ENCODE data around the gene CDH22. TPM values are rescaled to one million over a fixed set of nuclear protein-coding genes. Genes with fewer than 3 reads are reported as not detected.

CDH22 gene
- total and polyA plus RNA-seq, 5 experiments from 2014 or later = not detected

GRCh38 chr20:46279103-46279502, 29.2 kb downstream of the CDH22 start:
- H3K4me1 Mint-ChIP-seq = peaks cover 0 to 2% (median 0%) of the 10 kb centered on the region in 4 donors
- DNase-seq (no peak), ATAC-seq (no peak)
- H3K4me3 Mint-ChIP-seq = no peak overlapping the region
- no peak overlapping the region for H3K27ac Mint-ChIP-seq
- peaks cover 0 to 13% (median 4%) of the 10 kb centered on the region in 9 donors for H3K9me3 Mint-ChIP-seq
- H3K36me3 Mint-ChIP-seq = peaks cover 0 to 6% (median 0%) of the 10 kb centered on the region in 3 donors
- POLR2A ChIA-PET = no interaction called here
- peaks cover 41 to 83% (median 66%) of the 10 kb centered on the region in 5 donors for H3K27me3 Mint-ChIP-seq

DNA sequence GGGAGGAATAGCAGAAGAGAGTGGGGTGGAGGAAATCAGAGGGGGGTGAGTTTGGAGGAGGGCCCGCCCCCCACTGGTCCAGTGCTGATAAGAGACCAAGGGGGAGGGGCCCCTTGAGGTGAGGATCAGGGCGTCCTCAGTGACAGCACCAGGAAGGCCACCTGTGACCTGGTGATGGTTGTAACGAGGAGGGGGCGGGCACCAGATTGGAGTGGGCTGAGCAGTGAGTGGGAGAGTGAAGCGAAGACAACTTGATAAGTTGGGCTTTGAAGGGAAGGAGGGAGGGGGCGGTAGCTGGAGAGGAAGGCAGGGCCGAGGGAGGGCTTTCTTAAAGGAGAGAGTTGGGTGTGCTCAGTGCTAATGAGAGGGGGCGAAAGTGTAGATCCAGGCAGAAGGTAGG, 30.7 kb downstream of the CDH22 start:
- DNase-seq (no peak), ATAC-seq (no peak)
- Mint-ChIP-seq H3K9me3 (peaks cover 0 to 26% (median 5%) of the 10 kb centered on the region in 9 donors), H3K4me1 (peaks cover 0 to 2% (median 0%) of the 10 kb centered on the region in 4 donors), H3K27ac (no peak overlapping the region), H3K36me3 (peaks cover 0 to 17% (median 2%) of the 10 kb centered on the region in 3 donors), H3K4me3 (no peak overlapping the region), H3K27me3 (peaks cover 41 to 83% (median 60%) of the 10 kb centered on the region in 5 donors)
- POLR2A ChIA-PET = no interaction called here

- Mint-ChIP-seq H3K27ac (no peak overlapping the region), H3K4me1 (peaks cover 0 to 2% (median 0%) of the 10 kb centered on the region in 4 donors), H3K36me3 (peaks cover 0 to 25% (median 5%) of the 10 kb centered on the region in 3 donors), H3K9me3 (peaks cover 6 to 35% (median 9%) of the 10 kb centered on the region in 9 donors), H3K4me3 (no peak overlapping the region), H3K27me3 (peaks cover 46 to 83% (median 64%) of the 10 kb centered on the region in 5 donors)
- no peak for DNase-seq
- no peak for ATAC-seq
- POLR2A ChIA-PET = no interaction called here
These were observed 31.8 kb downstream of the CDH22 start for GRCh38 chr20:46276531-46276930.

DNA sequence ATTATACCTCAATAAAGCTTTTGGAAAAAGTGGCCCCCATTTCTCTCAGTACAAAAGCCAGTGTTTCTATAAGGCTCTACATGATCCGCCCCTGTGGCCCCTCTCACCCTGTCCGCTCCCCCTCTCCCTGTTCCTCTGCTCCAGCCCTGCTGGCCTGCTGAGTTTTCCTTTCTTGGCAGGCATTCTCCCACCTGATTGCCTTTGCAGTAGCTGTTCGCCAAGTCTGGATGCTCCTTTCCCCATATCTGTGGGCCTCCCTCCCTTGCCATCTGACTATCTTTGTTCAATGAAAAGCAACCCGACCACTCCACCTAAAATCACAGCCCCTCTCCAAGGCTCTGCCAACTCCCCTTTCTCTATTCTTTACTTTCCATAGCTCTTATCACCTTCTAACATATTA, 33.2 kb downstream of the CDH22 start:
- Mint-ChIP-seq H3K4me3 (no peak overlapping the region), H3K27me3 (peaks cover 39 to 84% (median 62%) of the 10 kb centered on the region in 5 donors), H3K27ac (no peak overlapping the region), H3K4me1 (peaks cover 0 to 2% (median 0%) of the 10 kb centered on the region in 4 donors), H3K36me3 (peaks cover 0 to 25% (median 5%) of the 10 kb centered on the region in 3 donors), H3K9me3 (peaks cover 6 to 35% (median 9%) of the 10 kb centered on the region in 9 donors)
- DNase-seq = no peak
- POLR2A ChIA-PET = no interaction called here
- no peak for ATAC-seq

DNA sequence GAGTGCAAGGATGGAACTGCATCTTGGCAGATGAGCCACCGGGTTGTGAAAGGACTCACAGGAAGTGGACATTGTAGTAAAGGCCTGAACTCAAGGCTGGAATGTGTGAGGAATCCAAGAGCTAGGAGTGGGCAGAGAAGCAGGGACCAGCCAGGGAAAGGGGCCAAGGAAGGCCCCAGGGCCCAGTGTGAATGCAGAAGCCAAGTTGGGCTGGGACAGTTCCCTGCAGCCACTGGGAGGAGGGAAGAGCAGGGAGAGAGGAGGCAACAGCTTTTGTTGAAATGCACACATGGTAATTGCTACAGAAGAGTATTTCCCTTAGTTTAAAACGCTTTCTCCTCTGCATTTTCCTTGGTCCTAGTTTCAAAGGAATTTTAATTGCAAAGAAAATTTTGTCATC, 34.6 kb downstream of the CDH22 start:
- ATAC-seq (no peak), DNase-seq (no peak)
- Mint-ChIP-seq H3K9me3 (peaks cover 6 to 35% (median 9%) of the 10 kb centered on the region in 9 donors), H3K4me3 (no peak overlapping the region), H3K27me3 (peaks cover 36 to 87% (median 64%) of the 10 kb centered on the region in 5 donors), H3K4me1 (peaks cover 0 to 2% (median 0%) of the 10 kb centered on the region in 4 donors), H3K27ac (no peak overlapping the region), H3K36me3 (peaks cover 0 to 25% (median 5%) of the 10 kb centered on the region in 3 donors)
- POLR2A ChIA-PET = no interaction called here

DNA sequence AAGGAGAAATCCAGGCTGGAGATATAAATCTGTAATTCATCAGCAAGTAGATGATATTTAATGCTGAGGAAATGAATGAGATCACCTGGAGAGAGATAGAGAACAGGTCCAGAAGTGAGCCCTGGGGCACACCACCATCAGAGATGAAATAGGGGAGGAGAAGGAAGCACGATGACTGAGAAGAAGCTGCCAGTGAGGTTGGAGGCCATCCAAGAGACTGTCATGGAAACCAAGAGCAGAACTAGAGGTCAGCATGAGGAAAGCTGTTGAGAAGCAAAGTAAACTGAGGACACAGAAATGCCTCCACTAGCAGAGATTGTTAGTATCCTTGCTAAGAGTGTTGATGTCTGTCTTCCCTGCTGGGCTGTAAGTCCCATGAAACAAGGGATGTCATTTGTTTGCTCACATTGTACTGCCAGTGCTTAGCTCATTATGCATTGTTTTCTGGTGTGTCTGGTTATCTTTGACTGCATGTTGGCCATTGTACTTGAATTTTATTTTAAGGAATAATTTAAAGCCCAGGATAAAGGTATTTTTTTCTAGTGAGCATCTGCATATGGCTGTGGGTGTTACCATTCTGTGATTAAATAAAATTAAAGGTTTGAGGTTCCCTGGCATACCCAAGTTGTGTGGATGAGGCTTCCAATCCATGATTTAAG, 35.8 kb downstream of the CDH22 start:
- peaks cover 6 to 35% (median 9%) of the 10 kb centered on the region in 9 donors for H3K9me3 Mint-ChIP-seq
- POLR2A ChIA-PET = no interaction called here
- H3K27me3 Mint-ChIP-seq = peaks cover 34 to 79% (median 61%) of the 10 kb centered on the region in 5 donors
- DNase-seq = no peak
- H3K27ac Mint-ChIP-seq = no peak overlapping the region
- no peak for ATAC-seq
- H3K36me3 Mint-ChIP-seq = peaks cover 0 to 25% (median 5%) of the 10 kb centered on the region in 3 donors
- no peak overlapping the region for H3K4me3 Mint-ChIP-seq
- H3K4me1 Mint-ChIP-seq = no peaks in the 10 kb centered on the region

- ATAC-seq (no peak), DNase-seq (no peak)
- Mint-ChIP-seq H3K27me3 (peaks cover 26 to 76% (median 58%) of the 10 kb centered on the region in 5 donors), H3K4me3 (no peak overlapping the region), H3K9me3 (peaks cover 6 to 35% (median 10%) of the 10 kb centered on the region in 9 donors), H3K36me3 (peaks cover 0 to 25% (median 5%) of the 10 kb centered on the region in 3 donors), H3K27ac (peak overlapping the region in 1 of 10 donors; percentile 68), H3K4me1 (no peaks in the 10 kb centered on the region)
- POLR2A ChIA-PET = no interaction called here
These were observed 37.1 kb downstream of the CDH22 start for GRCh38 chr20:46270977-46271744.

DNA sequence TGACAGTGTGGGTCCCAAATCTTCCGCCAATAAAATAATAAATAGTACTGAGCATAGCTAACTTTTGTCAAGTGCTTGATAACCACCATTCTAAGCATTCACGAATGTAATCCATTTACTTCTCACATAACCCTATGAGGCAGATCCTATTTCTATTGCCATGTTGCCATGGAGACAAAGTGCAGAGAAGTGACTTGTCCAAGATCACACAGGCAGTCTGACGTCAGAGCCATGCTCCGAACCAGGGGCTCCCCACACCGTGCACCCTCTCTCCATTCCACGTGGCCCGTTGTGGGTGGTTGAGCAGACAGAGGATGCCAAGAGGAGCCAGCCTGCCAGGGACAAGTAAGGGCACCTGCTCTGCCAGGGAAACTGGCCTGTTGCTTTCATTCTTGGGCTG, 38.9 kb downstream of the CDH22 start:
- POLR2A ChIA-PET = no interaction called here
- DNase-seq (no peak), ATAC-seq (no peak)
- Mint-ChIP-seq H3K4me1 (no peaks in the 10 kb centered on the region), H3K4me3 (no peak overlapping the region), H3K27ac (no peak overlapping the region), H3K27me3 (peaks cover 18 to 73% (median 56%) of the 10 kb centered on the region in 5 donors), H3K9me3 (peaks cover 2 to 25% (median 13%) of the 10 kb centered on the region in 9 donors), H3K36me3 (peaks cover 0 to 19% (median 5%) of the 10 kb centered on the region in 3 donors)

DNA sequence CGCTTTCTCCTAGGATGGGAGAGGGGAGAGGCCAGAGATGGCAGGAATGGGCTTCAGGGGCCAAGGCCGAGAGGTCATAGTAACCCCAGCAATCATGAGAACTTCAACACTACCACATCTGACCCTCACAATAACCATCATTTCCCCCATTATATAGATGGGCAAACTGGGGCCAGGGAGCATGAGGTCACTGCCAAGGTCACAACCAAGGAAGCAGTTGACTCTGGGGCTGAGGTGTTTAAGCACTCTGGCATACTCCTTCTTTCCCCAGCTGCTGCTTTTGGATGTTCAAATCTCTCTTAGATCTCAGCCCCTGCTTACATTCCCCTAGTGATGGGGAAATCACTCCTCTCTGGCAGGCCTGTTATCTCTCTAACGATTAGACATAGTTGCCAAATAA, 39.6 kb downstream of the CDH22 start:
- POLR2A ChIA-PET = no interaction called here
- peaks cover 0 to 21% (median 11%) of the 10 kb centered on the region in 9 donors for H3K9me3 Mint-ChIP-seq

DNA sequence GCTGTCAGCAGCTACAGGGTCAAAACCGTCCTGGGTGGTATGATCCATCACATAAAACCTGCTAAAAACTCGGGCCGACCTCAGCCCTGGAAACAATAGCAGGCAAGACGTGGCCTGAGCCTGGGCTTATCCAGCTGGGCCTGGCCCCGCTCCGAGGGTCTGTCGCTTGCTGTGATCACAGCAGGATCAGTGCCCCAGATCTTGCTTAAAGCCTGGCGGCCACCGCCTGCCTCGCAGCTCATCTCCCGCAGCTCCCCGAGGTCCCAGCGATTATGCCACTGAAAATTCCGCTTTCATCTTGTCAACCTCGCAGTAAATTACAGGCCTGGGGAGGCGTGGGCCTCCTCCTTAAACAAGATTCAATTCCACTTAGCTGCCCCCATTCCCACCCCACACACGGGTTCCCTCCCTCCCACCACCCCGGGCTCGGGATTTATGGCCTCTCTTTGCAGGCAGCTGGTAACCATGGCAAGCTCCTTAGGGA, 40.1 kb downstream of the CDH22 start:
- peaks cover 16 to 75% (median 59%) of the 10 kb centered on the region in 5 donors for H3K27me3 Mint-ChIP-seq
- ATAC-seq (no peak), DNase-seq (no peak)
- POLR2A ChIA-PET = no interaction called here
- H3K9me3 Mint-ChIP-seq = peaks cover 0 to 19% (median 8%) of the 10 kb centered on the region in 9 donors
- no peaks in the 10 kb centered on the region for H3K4me1 Mint-ChIP-seq
- no peak overlapping the region for H3K27ac Mint-ChIP-seq
- no peak overlapping the region for H3K4me3 Mint-ChIP-seq
- peaks cover 0 to 13% (median 2%) of the 10 kb centered on the region in 3 donors for H3K36me3 Mint-ChIP-seq

More for the DNA sequence above, 39.6 kb downstream of the CDH22 start:
- Mint-ChIP-seq H3K27me3 (peaks cover 17 to 74% (median 61%) of the 10 kb centered on the region in 5 donors), H3K36me3 (peaks cover 0 to 18% (median 5%) of the 10 kb centered on the region in 3 donors), H3K4me3 (no peak overlapping the region), H3K27ac (no peak overlapping the region), H3K4me1 (no peaks in the 10 kb centered on the region)
- no peak for DNase-seq
- ATAC-seq = no peak

DNA sequence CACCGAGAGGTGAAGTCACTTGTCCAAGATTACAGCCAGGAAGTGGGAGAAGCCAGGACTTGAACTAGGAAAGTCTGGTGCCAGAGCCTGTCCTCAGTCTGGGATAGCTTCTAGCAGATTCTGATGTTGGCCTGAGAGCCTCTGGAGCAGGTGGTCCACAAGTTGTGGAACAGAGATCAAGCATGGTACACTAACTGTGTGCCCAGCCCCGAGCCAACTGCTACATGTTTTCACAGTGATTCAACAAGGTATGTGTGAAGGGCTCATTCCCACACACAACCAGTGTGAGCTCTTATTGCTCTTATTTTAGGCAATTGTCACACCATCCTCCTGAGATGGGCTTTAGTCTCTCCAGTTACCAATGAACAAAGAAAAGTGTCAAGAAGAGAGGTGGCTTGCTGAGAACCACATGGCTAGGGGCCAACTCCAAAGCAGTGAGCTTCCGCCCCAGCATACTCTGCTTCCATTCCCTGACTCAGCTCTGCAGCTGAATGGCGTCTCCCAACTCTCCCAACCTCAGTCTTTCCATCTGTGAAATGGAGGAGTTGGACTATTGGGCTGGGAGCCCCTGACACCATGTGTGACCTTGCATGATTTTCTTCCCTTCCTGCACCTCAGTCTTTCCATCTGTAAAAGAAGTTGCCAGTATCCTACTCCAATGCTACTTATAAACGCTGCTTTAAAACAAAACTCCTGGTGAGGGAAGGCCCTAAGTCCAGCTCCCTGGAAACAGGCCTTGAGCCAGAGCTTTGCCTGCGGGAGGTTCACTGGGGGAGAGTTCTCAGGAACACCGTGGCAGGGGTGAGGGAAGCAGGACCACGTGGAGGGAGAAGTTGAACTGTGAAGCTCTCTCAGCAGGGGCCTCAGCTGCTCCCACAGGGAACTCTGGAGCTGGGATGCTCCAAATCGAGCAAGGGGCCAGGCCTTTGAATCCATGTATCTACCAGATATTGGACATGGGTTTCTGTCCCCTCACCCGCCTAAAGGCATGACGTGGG, 40.9 kb downstream of the CDH22 start:
- Mint-ChIP-seq H3K4me3 (no peak overlapping the region), H3K27ac (no peak overlapping the region), H3K4me1 (no peaks in the 10 kb centered on the region), H3K36me3 (peaks cover 0 to 6% (median 2%) of the 10 kb centered on the region in 3 donors), H3K9me3 (peaks cover 0 to 15% (median 6%) of the 10 kb centered on the region in 9 donors), H3K27me3 (peaks cover 20 to 80% (median 64%) of the 10 kb centered on the region in 5 donors)
- POLR2A ChIA-PET = no interaction called here
- DNase-seq (no peak), ATAC-seq (no peak)

DNA sequence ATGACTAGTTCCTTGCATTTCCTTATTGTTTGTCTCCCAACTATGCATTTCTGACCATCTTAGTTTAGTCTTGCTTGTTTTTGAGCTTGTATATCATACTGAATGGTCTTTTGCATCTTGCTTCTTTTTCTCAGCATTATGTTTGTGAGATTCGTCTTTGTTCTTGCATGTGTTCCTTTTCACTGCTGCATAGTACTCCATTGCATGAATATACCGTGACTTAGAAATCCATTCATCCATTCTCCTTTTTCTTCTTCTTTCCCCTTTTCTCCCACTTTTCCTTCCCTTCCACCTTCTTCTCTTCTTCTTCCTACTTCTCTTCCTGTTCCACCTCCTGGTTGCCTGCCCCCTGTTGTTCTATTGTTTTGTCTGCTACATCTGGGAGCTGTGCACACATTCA, 42.8 kb downstream of the CDH22 start:
- Mint-ChIP-seq H3K9me3 (peaks cover 0 to 9% (median 0%) of the 10 kb centered on the region in 9 donors), H3K36me3 (no peaks in the 10 kb centered on the region), H3K27ac (no peak overlapping the region), H3K4me1 (no peaks in the 10 kb centered on the region), H3K27me3 (peaks cover 10 to 75% (median 55%) of the 10 kb centered on the region in 5 donors), H3K4me3 (no peak overlapping the region)
- ATAC-seq = no peak
- no peak for DNase-seq
- POLR2A ChIA-PET = no interaction called here
